Activated CD8-positive, alpha-beta T cell treated with anti-CD3 and anti-CD28 coated beads for 36 hours (primary cell): ENCODE data around the gene TYRO3. TPM values are rescaled to one million over a fixed set of nuclear protein-coding genes. Genes with fewer than 3 reads are reported as not detected.

Source experiments
- ATAC-seq: fragments of 200-7000 bp; cut with Tn5 transposase; one replicate; pipeline ENCODE4 v1.10.0; 2021; ENCODE audit warnings: mild to moderate bottlenecking, moderate library complexity
- CTCF ChIA-PET: fragments of 350-600 bp; sonication (Branson Sonifier 250); formaldehyde crosslinking; loops from one replicate; lab custom pipeline; 2021; ENCODE audit warnings: antibody characterized with exemption; lab: Charles Lee
- POLR2A ChIA-PET: fragments of 350-600 bp; sonication (Branson Sonifier 250); formaldehyde crosslinking; loops from one replicate; lab custom pipeline; 2021; ENCODE audit warnings: antibody characterized with exemption; lab: Charles Lee
- DNase-seq: peaks from one replicate; pipeline ENCODE4 v3.0.0-alpha.2; 2020
- H3K27ac Mint-ChIP-seq: one replicate; pipeline ENCODE4 v1.8.0; 2021; ENCODE audit warnings: mild to moderate bottlenecking, mixed read lengths
- H3K27me3 Mint-ChIP-seq: one replicate; pipeline ENCODE4 v1.8.0; 2021; ENCODE audit warnings: mixed read lengths
- H3K36me3 Mint-ChIP-seq: one replicate; pipeline ENCODE4 v1.8.0; 2021; ENCODE audit warnings: low read depth, mixed read lengths
- H3K4me1 Mint-ChIP-seq: one replicate; pipeline ENCODE4 v1.8.0; 2021; ENCODE audit warnings: low read depth, mixed read lengths
- H3K4me3 Mint-ChIP-seq: one replicate; pipeline ENCODE4 v1.8.0; 2021; ENCODE audit warnings: mild to moderate bottlenecking, moderate library complexity, mixed read lengths
- H3K9me3 Mint-ChIP-seq: one replicate; pipeline ENCODE4 v1.8.0; 2021; ENCODE audit warnings: mixed read lengths
- intact Hi-C: fragments of 100-400 bp; cut with micrococcal nuclease; formaldehyde crosslinking; loops from one replicate; pipeline ENCODE4 v1.10.0; 2022
- total RNA-seq, 2 experiments: library from RNA; stranded (reverse); gene quantifications; one replicate each; pipeline ENCODE4 v1.2.3, GENCODE V29; 2021
- TF ChIP-seq, protein P1 (sequence below): fragments of 200-600 bp; IDR thresholded peaks from one replicate; pipeline ENCODE4 v1.8.0; 2022; ENCODE audit warnings: antibody characterized with exemption, mild to moderate bottlenecking

TYRO3 gene
- total RNA-seq, 2 experiments from 2014 or later, result 0.67 to 1.3 TPM

- peaks cover 14% of the 10 kb centered on the region for H3K27me3 Mint-ChIP-seq
- no peak overlapping the region for H3K4me3 Mint-ChIP-seq
- ChIA-PET POLR2A (interaction anchor here (1.0 kb wide), 1 partner anchor 25 kb away, joined by 3 read pairs; no protein-coding TSS in a partner anchor), CTCF (interaction anchor here (0.9 kb wide), 1 partner anchor 132 kb away, joined by 3 read pairs; no protein-coding TSS in a partner anchor)
- no peak for ATAC-seq
- no peaks in the 10 kb centered on the region for H3K9me3 Mint-ChIP-seq
- intact Hi-C loops, result no loop called here
- TF ChIP-seq, protein P1, sequence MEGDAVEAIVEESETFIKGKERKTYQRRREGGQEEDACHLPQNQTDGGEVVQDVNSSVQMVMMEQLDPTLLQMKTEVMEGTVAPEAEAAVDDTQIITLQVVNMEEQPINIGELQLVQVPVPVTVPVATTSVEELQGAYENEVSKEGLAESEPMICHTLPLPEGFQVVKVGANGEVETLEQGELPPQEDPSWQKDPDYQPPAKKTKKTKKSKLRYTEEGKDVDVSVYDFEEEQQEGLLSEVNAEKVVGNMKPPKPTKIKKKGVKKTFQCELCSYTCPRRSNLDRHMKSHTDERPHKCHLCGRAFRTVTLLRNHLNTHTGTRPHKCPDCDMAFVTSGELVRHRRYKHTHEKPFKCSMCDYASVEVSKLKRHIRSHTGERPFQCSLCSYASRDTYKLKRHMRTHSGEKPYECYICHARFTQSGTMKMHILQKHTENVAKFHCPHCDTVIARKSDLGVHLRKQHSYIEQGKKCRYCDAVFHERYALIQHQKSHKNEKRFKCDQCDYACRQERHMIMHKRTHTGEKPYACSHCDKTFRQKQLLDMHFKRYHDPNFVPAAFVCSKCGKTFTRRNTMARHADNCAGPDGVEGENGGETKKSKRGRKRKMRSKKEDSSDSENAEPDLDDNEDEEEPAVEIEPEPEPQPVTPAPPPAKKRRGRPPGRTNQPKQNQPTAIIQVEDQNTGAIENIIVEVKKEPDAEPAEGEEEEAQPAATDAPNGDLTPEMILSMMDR, result no peak
- no peaks in the 10 kb centered on the region for H3K36me3 Mint-ChIP-seq
- H3K27ac Mint-ChIP-seq, result no peak overlapping the region
- no peak for DNase-seq
- peaks cover 3% of the 10 kb centered on the region for H3K4me1 Mint-ChIP-seq
Measured at GRCh38 chr15:41564286-41564959, 5.4 kb downstream of the TYRO3 start.

GRCh38 chr15:41564960-41565502, 6.0 kb downstream of the TYRO3 start:
- TF ChIP-seq, protein P1, result no peak
- H3K27me3 Mint-ChIP-seq, result peaks cover 9% of the 10 kb centered on the region
- no peak overlapping the region for H3K27ac Mint-ChIP-seq
- no peaks in the 10 kb centered on the region for H3K9me3 Mint-ChIP-seq
- no peak overlapping the region for H3K4me3 Mint-ChIP-seq
- DNase-seq, result no peak
- ChIA-PET CTCF (no interaction called here), POLR2A (no interaction called here)
- intact Hi-C loops, result no loop called here
- no peak for ATAC-seq
- no peaks in the 10 kb centered on the region for H3K36me3 Mint-ChIP-seq
- no peaks in the 10 kb centered on the region for H3K4me1 Mint-ChIP-seq

- DNase-seq, result no peak
- Mint-ChIP-seq H3K36me3 (no peaks in the 10 kb centered on the region), H3K4me1 (no peaks in the 10 kb centered on the region), H3K9me3 (no peaks in the 10 kb centered on the region), H3K27me3 (peaks cover 2% of the 10 kb centered on the region), H3K27ac (no peak overlapping the region), H3K4me3 (no peak overlapping the region)
- intact Hi-C loops, result no loop called here
- ChIA-PET POLR2A (no interaction called here), CTCF (no interaction called here)
- TF ChIP-seq, protein P1, result no peak
- no peak for ATAC-seq
Measured at GRCh38 chr15:41565702-41566101, 6.7 kb downstream of the TYRO3 start.

DNA sequence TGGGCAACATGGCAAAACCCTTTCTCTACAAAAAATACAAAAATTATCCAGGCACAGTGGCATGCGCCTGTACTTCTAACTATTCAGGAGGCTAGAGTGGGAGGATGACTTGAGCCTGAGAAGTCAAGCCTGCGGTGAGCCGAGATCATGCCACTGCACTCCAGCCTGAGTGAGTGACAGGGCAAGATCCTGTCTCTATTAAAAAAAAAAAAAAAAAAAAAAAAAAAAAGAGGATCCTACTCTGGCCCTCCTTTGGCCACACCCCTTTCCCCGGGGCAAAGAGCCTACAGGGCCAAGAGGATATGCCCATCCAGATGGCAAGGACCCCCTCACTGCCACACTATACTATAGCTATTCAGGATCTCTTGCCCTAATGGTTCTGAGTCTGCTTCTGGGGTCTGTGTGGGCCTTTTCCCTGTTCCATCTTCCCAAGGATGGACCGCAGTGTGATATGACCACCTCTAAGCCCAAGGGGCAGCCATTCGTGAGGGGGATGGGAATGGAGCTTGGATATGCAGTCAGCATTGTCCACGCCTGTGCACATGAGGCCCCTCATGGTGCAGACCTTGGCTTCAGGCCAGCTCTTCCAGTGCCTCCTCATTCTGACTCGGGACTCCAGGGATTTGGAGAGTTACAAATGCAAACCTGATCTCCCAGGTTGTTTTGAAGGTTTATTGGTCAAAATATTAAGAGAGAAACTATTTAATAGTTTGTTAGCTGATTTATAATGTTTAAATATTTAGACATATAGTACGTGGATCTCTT, 7.3 kb downstream of the TYRO3 start:
- H3K4me1 Mint-ChIP-seq, result no peaks in the 10 kb centered on the region
- DNase-seq (no peak), ATAC-seq (no peak)
- intact Hi-C loops, result no loop called here
- no peak overlapping the region for H3K27ac Mint-ChIP-seq
- H3K27me3 Mint-ChIP-seq, result no peaks in the 10 kb centered on the region
- TF ChIP-seq, protein P1, result no peak
- no peaks in the 10 kb centered on the region for H3K9me3 Mint-ChIP-seq
- ChIA-PET POLR2A (no interaction called here), CTCF (interaction anchor here (0.7 to 1.3 kb wide), 3 partner anchors 8 to 100 kb away, joined by 3 to 4 read pairs (median 4); no protein-coding TSS in a partner anchor)
- no peak overlapping the region for H3K4me3 Mint-ChIP-seq
- H3K36me3 Mint-ChIP-seq, result no peaks in the 10 kb centered on the region
